GM10266 (cell line): ENCODE measurements around the gene CXCL8.
"Not testable (repeated sequence)": the region's sequence is repeated elsewhere in the genome, so short reads cannot be mapped to it uniquely, and the experiment has no call there.

ENCODE experiments used
- DNase-seq: peaks from one replicate; pipeline ENCODE4 v3.0.0; 2012; ENCODE audit errors: extremely low spot score
- TF ChIP-seq, protein P1 (sequence below): IDR thresholded peaks from 2 replicates; pipeline ENCODE4 v1.5.1; 2012; ENCODE audit warnings: mild to moderate bottlenecking, low read depth; ENCODE audit not compliant: control insufficient read depth, insufficient read depth; ENCODE audit errors: missing control alignments

CXCL8 gene

DNA sequence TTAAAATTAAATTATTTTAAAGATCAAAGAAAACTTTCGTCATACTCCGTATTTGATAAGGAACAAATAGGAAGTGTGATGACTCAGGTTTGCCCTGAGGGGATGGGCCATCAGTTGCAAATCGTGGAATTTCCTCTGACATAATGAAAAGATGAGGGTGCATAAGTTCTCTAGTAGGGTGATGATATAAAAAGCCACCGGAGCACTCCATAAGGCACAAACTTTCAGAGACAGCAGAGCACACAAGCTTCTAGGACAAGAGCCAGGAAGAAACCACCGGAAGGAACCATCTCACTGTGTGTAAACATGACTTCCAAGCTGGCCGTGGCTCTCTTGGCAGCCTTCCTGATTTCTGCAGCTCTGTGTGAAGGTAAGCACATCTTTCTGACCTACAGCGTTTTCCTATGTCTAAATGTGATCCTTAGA, at the start of gene CXCL8:
CXCL8 (plus strand) TSS at position 217 of the 426 bp plus-strand sequence; CDS start at position 307, 90 bp downstream.
- TF ChIP-seq, protein P1, sequence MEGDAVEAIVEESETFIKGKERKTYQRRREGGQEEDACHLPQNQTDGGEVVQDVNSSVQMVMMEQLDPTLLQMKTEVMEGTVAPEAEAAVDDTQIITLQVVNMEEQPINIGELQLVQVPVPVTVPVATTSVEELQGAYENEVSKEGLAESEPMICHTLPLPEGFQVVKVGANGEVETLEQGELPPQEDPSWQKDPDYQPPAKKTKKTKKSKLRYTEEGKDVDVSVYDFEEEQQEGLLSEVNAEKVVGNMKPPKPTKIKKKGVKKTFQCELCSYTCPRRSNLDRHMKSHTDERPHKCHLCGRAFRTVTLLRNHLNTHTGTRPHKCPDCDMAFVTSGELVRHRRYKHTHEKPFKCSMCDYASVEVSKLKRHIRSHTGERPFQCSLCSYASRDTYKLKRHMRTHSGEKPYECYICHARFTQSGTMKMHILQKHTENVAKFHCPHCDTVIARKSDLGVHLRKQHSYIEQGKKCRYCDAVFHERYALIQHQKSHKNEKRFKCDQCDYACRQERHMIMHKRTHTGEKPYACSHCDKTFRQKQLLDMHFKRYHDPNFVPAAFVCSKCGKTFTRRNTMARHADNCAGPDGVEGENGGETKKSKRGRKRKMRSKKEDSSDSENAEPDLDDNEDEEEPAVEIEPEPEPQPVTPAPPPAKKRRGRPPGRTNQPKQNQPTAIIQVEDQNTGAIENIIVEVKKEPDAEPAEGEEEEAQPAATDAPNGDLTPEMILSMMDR = no peak
- DNase-seq = no peak

DNA sequence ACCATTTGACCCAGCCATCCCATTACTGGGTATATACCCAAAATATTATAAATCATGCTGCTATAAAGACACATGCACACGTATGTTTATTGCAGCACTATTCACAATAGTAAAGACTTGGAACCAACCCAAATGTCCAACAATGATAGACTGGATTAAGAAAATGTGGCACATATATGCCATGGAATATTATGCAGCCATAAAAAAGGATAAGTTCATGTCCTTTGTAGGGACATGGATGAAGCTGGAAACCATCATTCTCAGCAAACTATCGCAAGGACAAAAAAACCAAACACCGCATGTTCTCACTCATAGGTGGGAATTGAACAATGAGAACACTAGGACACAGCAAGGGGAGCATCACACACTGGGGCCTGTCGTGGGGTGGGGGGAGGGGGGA, 49.2 kb upstream of the CXCL8 start:
- not testable (repeated sequence) for DNase-seq

DNA sequence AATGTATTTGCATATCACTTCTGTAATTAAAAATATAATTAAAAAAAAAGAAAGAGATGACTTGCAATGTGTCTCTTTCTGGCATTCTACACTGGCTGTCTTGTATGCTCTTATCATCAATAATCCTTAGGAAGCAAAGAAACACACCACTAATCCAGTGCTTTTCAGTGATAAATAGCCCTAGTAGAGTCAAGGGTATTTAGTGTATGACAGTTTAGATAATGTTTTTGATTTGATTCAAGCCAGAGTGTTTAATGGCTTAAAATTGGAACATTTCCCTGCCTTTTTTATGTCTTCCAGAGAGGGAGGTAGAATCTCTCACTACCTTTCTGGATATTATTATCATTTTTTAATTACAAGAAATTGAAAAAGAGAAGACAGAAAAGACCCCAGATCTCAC, 48.6 kb upstream of the CXCL8 start:
- DNase-seq = no peak
- TF ChIP-seq, protein P1 = no peak

DNA sequence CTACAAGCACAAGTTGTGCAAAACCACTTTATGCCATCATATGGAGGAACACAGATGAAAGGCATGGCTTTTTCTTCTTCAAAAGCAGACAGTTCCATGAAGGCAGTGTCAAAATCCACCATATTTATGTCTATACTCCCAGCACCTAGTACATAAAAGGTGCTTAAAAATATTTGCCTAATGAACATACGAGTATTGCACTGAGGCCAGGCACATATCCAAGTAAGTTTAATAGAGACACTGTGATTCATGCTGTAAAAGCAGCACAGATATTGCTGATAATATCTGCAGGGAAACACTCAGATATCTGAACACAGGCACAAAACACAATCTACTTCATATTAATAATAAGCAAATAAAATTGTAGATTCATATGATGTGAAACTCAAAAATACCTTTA, 48.1 kb upstream of the CXCL8 start:
- TF ChIP-seq, protein P1 = no peak
- no peak for DNase-seq

DNA sequence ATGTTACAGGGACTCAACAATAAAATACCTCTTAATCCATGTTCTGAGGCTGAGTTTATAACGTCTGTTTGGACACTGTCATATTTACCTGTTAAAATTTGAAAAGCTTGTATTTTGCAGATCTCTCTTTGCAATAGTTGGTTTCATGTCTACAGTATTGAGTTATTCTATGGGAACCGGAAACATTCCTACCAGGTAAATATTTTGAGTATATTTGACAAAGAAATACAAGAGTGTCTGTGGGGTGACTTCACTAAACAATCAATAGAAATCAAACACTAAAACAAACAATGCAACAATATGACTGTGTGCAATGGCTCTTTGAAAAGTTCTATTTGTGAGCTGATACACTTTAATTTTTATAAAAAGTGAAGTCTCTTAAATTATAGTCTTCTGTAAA, 47.7 kb upstream of the CXCL8 start:
- no peak for DNase-seq
- TF ChIP-seq, protein P1 = no peak

DNA sequence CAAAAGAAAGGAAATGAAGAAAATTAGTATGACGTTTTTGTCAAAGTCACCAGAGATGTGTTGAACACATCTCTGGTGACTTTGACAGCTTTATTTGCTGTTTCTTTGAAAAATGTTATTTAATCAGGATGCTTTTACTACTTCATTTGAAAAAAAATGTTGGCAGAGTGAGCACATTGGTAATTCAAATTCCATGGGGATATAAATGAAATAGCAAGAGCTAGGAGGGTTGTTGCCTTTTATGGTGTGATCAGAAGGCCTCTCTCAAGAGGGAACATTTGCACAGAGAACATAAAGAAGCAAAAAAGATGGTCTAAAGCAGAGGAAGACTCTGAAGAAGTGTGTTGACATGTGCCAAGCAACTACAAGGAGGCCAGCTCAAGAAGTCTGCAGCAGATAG, 46.6 kb upstream of the CXCL8 start:
- no peak for DNase-seq
- TF ChIP-seq, protein P1 = no peak

DNA sequence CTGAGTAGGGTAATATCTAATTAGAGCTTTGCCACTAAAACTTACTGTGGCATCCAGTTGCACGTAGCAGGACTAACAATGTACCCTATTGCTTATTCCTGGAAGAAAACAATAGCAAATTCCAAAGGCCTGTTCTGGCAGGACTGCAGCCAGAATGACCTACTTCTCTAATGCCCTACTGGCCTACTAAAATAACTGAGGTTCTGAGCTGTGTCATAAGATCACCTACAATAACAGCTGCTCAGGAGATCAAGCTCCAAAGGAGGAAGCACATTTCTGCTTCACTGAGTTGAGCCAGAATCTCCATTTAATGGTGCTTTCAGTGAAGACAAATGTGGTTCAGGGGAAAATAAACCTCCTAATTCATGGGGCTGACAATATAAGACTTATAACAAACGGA, 42.2 kb upstream of the CXCL8 start:
- DNase-seq = no peak

DNA sequence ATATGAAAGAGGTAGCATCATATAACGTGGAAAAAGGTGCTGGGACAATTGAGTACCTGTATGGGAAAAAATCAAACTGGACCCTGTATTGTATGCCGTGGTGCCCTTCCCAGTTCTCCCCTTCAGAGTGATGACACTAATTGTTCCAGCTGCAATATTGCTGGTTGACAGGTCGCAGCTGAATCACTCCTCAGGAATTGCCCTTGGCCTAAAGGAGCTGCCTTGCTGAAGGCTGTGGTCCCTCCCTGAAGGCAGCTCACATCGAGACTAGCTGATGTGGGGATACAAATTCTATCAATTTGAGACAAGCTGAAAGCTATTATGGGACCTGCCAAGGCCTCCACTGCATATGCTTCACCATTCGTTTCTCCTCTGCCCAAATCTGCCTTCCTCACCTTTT, 39.3 kb upstream of the CXCL8 start:
- TF ChIP-seq, protein P1 = no peak
- DNase-seq = no peak

More for the DNA sequence above, 42.2 kb upstream of the CXCL8 start:
- TF ChIP-seq, protein P1 = no peak
